MM.1S (cell line): ENCODE results near the gene RABGAP1L.

Experiments
- CTCF ChIP-seq: fragments of 300-600 bp; sonication (generic); IDR thresholded peaks from 2 replicates; pipeline ENCODE4 v1.5.1; 2016; ENCODE audit warnings: antibody characterized with exemption, low read length, mixed read lengths
- EZH2 ChIP-seq: fragments of 300-600 bp; sonication (generic); optimal IDR thresholded peaks from 2 replicates; pipeline ENCODE3; 2017; ENCODE audit warnings: low read depth, mild to moderate bottlenecking, antibody characterized with exemption, low read length, mixed read lengths

- TF ChIP-seq EZH2 (no peak), CTCF (no peak)
These were observed 526.9 kb downstream of the RABGAP1L start for GRCh38 chr1:174686213-174686612.
